Measurements from ENCODE around the gene TMEM91. TPM values are rescaled to one million over a fixed set of nuclear protein-coding genes. Genes with fewer than 3 reads are reported as not detected.

The TMEM91 gene
- total RNA-seq, 1 donor from 2014 or later: 9.2 TPM

GRCh38 chr19:41422955-41423354 is 46.6 kb downstream of the TMEM91 start:
- DNase-seq (ENCODE audit: extremely low spot score, unreplicated experiment): no peak
- Mint-ChIP-seq H3K36me3 (ENCODE audit: unreplicated experiment) (peaks cover 18% of the 10 kb centered on the region), H3K4me1 (ENCODE audit: unreplicated experiment) (peaks cover 12% of the 10 kb centered on the region), H3K4me3 (ENCODE audit: unreplicated experiment) (no peak overlapping the region), H3K9me3 (ENCODE audit: unreplicated experiment) (no peaks in the 10 kb centered on the region), H3K27me3 (ENCODE audit: unreplicated experiment) (no peaks in the 10 kb centered on the region), H3K27ac (ENCODE audit: unreplicated experiment) (no peak overlapping the region)
- no peak for TF ChIP-seq CTCF (IDR thresholded peaks at IDR 0.05)

GRCh38 chr19:41424335-41425173 is 48.2 kb downstream of the TMEM91 start:
- H3K36me3 Mint-ChIP-seq (ENCODE audit: unreplicated experiment): peaks cover 11% of the 10 kb centered on the region
- H3K4me1 Mint-ChIP-seq (ENCODE audit: unreplicated experiment): peaks cover 13% of the 10 kb centered on the region
- H3K27ac Mint-ChIP-seq (ENCODE audit: unreplicated experiment): no peak overlapping the region
- no peak for TF ChIP-seq CTCF (IDR thresholded peaks at IDR 0.05)
- DNase-seq (ENCODE audit: extremely low spot score, unreplicated experiment): no peak
- no peaks in the 10 kb centered on the region for H3K9me3 Mint-ChIP-seq (ENCODE audit: unreplicated experiment)
- H3K27me3 Mint-ChIP-seq (ENCODE audit: unreplicated experiment): no peaks in the 10 kb centered on the region
- no peak overlapping the region for H3K4me3 Mint-ChIP-seq (ENCODE audit: unreplicated experiment)

GRCh38 chr19:41425174-41426115 is 49.1 kb downstream of the TMEM91 start:
- DNase-seq (ENCODE audit: extremely low spot score, unreplicated experiment): no peak
- Mint-ChIP-seq H3K4me1 (ENCODE audit: unreplicated experiment) (peaks cover 13% of the 10 kb centered on the region), H3K36me3 (ENCODE audit: unreplicated experiment) (peaks cover 11% of the 10 kb centered on the region), H3K4me3 (ENCODE audit: unreplicated experiment) (no peak overlapping the region), H3K9me3 (ENCODE audit: unreplicated experiment) (no peaks in the 10 kb centered on the region), H3K27me3 (ENCODE audit: unreplicated experiment) (no peaks in the 10 kb centered on the region), H3K27ac (ENCODE audit: unreplicated experiment) (no peak overlapping the region)
- no peak for TF ChIP-seq CTCF (IDR thresholded peaks at IDR 0.05)

GRCh38 chr19:41426116-41426841 is 49.9 kb downstream of the TMEM91 start:
- no peak for DNase-seq (ENCODE audit: extremely low spot score, unreplicated experiment)
- Mint-ChIP-seq H3K9me3 (ENCODE audit: unreplicated experiment) (no peaks in the 10 kb centered on the region), H3K4me1 (ENCODE audit: unreplicated experiment) (peaks cover 13% of the 10 kb centered on the region), H3K4me3 (ENCODE audit: unreplicated experiment) (no peak overlapping the region), H3K27me3 (ENCODE audit: unreplicated experiment) (no peaks in the 10 kb centered on the region), H3K27ac (ENCODE audit: unreplicated experiment) (no peak overlapping the region), H3K36me3 (ENCODE audit: unreplicated experiment) (peaks cover 11% of the 10 kb centered on the region)
- no peak for TF ChIP-seq CTCF (IDR thresholded peaks at IDR 0.05)
